ENCODE results near the gene EPHA7.

Gene EPHA7

GRCh38 chr6:93393554-93394074 is 25.7 kb downstream of the EPHA7 start:
- DNase-seq, result no peak
- no peak for ATAC-seq

- DNase-seq (no peak), ATAC-seq (no peak)
These were observed 26.6 kb downstream of the EPHA7 start for GRCh38 chr6:93392797-93393196.

- DNase-seq, result no peak
- no peak for ATAC-seq
These were observed 27.4 kb downstream of the EPHA7 start for GRCh38 chr6:93391965-93392364.

GRCh38 chr6:93389192-93389591 is 30.2 kb downstream of the EPHA7 start:
- ATAC-seq, result no peak
- DNase-seq, result no peak

GRCh38 chr6:93388070-93388469 is 31.3 kb downstream of the EPHA7 start:
- no peak for ATAC-seq
- DNase-seq, result no peak

- DNase-seq (no peak), ATAC-seq (no peak)
These were observed 43.3 kb downstream of the EPHA7 start for GRCh38 chr6:93376026-93376540.

- DNase-seq (no peak), ATAC-seq (no peak)
These were observed 45.9 kb downstream of the EPHA7 start for GRCh38 chr6:93373445-93373844.

- DNase-seq, result no peak
- no peak for ATAC-seq
These were observed 47.6 kb downstream of the EPHA7 start for GRCh38 chr6:93371756-93372155.

GRCh38 chr6:93369586-93370134 is 49.7 kb downstream of the EPHA7 start:
- DNase-seq, result no peak
- ATAC-seq, result no peak

- ATAC-seq, result no peak
- no peak for DNase-seq
These were observed 52.9 kb downstream of the EPHA7 start for GRCh38 chr6:93366506-93366905.

- ATAC-seq (no peak), DNase-seq (no peak)
These were observed 53.9 kb downstream of the EPHA7 start for GRCh38 chr6:93365445-93365844.

- no peak for ATAC-seq
These were observed 60.9 kb downstream of the EPHA7 start for GRCh38 chr6:93358435-93358834.

GRCh38 chr6:93352604-93353003 is 66.8 kb downstream of the EPHA7 start:
- DNase-seq (no peak), ATAC-seq (no peak)

More at GRCh38 chr6:93358435-93358834, 60.9 kb downstream of the EPHA7 start:
- DNase-seq, result no peak

GRCh38 chr6:93351222-93351621 is 68.1 kb downstream of the EPHA7 start:
- ATAC-seq, result no peak
- no peak for DNase-seq

GRCh38 chr6:93350774-93351173 is 68.6 kb downstream of the EPHA7 start:
- no peak for ATAC-seq
- DNase-seq, result no peak

GRCh38 chr6:93344333-93344835 is 75.0 kb downstream of the EPHA7 start:
- DNase-seq, result no peak
- no peak for ATAC-seq

- ATAC-seq, result no peak
- DNase-seq, result no peak
These were observed 75.9 kb downstream of the EPHA7 start for GRCh38 chr6:93343476-93343875.

GRCh38 chr6:93341900-93342613 is 77.3 kb downstream of the EPHA7 start:
- no peak for ATAC-seq
- no peak for DNase-seq

- ATAC-seq (no peak), DNase-seq (no peak)
These were observed 81.5 kb downstream of the EPHA7 start for GRCh38 chr6:93337772-93338394.

GRCh38 chr6:93337014-93337413 is 82.3 kb downstream of the EPHA7 start:
- DNase-seq, result no peak
- no peak for ATAC-seq

GRCh38 chr6:93329301-93330000 is 89.9 kb downstream of the EPHA7 start:
- DNase-seq (no peak), ATAC-seq (no peak)

- DNase-seq (no peak), ATAC-seq (no peak)
These were observed 91.5 kb downstream of the EPHA7 start for GRCh38 chr6:93327857-93328256.

Measured in stimulated activated naive CD8-positive, alpha-beta T cell treated with anti-CD3 and anti-CD28 coated beads, Interleukin-15, Interleukin-2, amounts not matched to agents 100 U/mL and 50 U/mL, for 24 hours (primary cell).